NB4 (cell line): ENCODE results near the gene BICRAL.

Experiments used
- MYC ChIP-seq: IDR thresholded peaks from 2 replicates; pipeline ENCODE4 v1.6.1; 2011; ENCODE audit warnings: low read depth, low read length
- POLR2A ChIP-seq: IDR thresholded peaks from 2 replicates; pipeline ENCODE4 v1.6.1; 2011; ENCODE audit warnings: mild to moderate bottlenecking; ENCODE audit not compliant: insufficient read length; ENCODE audit errors: extremely low read depth
- TF ChIP-seq, protein P1 (sequence below): IDR thresholded peaks from one replicate; pipeline ENCODE4 v1.5.1; 2012; ENCODE audit warnings: low read depth, low read length
- TF ChIP-seq, protein P2 (sequence below): IDR thresholded peaks from 2 replicates; pipeline ENCODE4 v1.6.1; 2011; ENCODE audit warnings: low read depth, low read length

DNA sequence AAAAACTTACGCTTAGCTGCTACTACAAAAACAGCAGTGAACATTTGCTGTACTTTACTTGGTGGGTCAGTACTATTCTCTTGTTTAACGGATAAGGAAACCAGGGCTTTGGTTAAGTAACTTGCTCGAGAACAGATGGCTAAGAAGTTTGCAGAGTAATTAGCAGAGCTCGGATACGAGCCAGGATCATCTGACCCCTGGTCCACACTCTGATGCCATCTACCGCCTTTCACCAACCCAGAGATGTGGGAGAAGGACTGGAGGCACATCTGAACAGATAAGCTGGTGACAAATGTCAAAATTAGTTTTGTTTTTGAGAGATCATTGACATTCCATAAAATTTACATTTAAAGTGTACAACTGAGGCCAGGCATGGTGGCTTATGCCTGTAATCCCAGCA is 78.6 kb downstream of the BICRAL start:
- TF ChIP-seq, protein P1, sequence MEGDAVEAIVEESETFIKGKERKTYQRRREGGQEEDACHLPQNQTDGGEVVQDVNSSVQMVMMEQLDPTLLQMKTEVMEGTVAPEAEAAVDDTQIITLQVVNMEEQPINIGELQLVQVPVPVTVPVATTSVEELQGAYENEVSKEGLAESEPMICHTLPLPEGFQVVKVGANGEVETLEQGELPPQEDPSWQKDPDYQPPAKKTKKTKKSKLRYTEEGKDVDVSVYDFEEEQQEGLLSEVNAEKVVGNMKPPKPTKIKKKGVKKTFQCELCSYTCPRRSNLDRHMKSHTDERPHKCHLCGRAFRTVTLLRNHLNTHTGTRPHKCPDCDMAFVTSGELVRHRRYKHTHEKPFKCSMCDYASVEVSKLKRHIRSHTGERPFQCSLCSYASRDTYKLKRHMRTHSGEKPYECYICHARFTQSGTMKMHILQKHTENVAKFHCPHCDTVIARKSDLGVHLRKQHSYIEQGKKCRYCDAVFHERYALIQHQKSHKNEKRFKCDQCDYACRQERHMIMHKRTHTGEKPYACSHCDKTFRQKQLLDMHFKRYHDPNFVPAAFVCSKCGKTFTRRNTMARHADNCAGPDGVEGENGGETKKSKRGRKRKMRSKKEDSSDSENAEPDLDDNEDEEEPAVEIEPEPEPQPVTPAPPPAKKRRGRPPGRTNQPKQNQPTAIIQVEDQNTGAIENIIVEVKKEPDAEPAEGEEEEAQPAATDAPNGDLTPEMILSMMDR = no peak
- TF ChIP-seq POLR2A (no peak), MYC (no peak)
- TF ChIP-seq, protein P2, sequence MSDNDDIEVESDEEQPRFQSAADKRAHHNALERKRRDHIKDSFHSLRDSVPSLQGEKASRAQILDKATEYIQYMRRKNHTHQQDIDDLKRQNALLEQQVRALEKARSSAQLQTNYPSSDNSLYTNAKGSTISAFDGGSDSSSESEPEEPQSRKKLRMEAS = no peak
